IPS-11a (cell line): ENCODE measurements around the gene PGA3.
"Not testable (repeated sequence)": the region's sequence is repeated elsewhere in the genome, so short reads cannot be mapped to it uniquely, and the experiment has no call there.

Experiments used
- H3K4me3 ChIP-seq: one replicate; pipeline ENCODE4 v1.5.1; 2013; ENCODE audit warnings: low read depth, low read length, control low read depth

PGA3 gene

DNA sequence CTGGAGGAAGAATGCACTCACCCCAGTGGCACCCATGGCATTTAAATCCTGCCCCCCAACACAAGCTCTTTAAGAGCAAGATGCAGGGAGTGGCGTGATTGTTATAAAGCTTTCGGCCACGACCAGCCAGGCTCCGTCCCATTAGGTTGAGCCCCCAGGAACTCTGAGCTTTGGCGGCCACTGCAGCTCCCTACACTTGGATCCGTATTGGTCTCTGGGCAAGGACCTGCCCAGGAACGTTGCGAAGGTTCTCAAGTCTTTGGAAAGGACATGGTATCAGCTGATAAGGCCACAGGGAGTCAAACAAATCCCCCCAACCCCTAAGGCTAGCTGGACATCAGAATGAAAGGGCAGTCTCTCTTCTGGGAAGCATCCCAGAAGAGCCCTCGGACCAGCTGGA is 32.7 kb upstream of the PGA3 start:
- no peak overlapping the region for H3K4me3 ChIP-seq

- H3K4me3 ChIP-seq = no peak overlapping the region
Observed at GRCh38 chr11:61171907-61172306, 31.4 kb upstream of the PGA3 start.

DNA sequence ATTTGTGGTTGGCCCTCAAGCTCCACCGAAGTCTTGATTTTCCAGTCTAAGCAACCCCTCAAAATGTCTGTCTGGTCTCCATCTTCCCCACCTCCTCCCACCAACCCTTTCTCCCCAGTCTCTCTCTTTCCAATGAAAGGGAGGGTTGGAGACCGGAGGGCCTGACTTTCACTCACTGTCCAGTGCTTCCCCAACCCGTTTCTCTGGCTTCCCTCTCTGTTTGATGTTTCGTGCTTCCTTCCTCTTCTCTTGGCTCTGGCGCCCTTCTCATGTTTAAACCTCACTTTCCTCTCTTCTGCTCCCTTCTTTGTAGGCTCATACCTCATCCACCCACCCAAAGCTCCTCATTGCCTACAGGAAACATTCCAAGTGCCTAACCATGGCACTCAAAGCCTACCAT is 31.0 kb upstream of the PGA3 start:
- no peak overlapping the region for H3K4me3 ChIP-seq

GRCh38 chr11:61172888-61173287 is 30.4 kb upstream of the PGA3 start:
- H3K4me3 ChIP-seq = no peak overlapping the region

- H3K4me3 ChIP-seq = no peak overlapping the region
Observed at GRCh38 chr11:61173456-61173855, 29.9 kb upstream of the PGA3 start.

GRCh38 chr11:61174273-61174672 is 29.0 kb upstream of the PGA3 start:
- H3K4me3 ChIP-seq = no peak overlapping the region

GRCh38 chr11:61174949-61175348 is 28.4 kb upstream of the PGA3 start:
- H3K4me3 ChIP-seq = no peak overlapping the region

- no peak overlapping the region for H3K4me3 ChIP-seq
Observed at GRCh38 chr11:61176446-61176845, 26.9 kb upstream of the PGA3 start.

- H3K4me3 ChIP-seq = not testable (repeated sequence)
Observed at GRCh38 chr11:61180205-61180604, 23.1 kb upstream of the PGA3 start.

DNA sequence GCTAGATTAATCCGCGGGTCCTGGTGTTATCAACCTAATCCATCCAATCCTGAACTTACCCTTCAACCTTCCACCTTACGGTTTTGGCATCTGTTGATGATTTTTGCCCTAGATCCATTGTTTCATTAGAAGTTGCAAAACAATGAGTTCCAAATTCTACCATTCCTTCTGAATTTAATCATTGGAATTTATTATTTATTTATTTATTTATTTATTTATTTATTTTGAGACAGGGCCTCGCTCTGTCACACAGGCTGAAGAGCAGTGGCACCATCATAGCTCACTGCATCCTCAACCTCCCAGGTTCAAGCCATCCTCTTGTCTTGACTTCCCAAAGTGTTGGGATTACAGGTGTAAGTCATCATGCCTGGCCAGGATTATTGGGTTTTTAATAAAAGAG is 21.8 kb upstream of the PGA3 start:
- no peak overlapping the region for H3K4me3 ChIP-seq

GRCh38 chr11:61183645-61184044 is 19.7 kb upstream of the PGA3 start:
- H3K4me3 ChIP-seq = no peak overlapping the region

DNA sequence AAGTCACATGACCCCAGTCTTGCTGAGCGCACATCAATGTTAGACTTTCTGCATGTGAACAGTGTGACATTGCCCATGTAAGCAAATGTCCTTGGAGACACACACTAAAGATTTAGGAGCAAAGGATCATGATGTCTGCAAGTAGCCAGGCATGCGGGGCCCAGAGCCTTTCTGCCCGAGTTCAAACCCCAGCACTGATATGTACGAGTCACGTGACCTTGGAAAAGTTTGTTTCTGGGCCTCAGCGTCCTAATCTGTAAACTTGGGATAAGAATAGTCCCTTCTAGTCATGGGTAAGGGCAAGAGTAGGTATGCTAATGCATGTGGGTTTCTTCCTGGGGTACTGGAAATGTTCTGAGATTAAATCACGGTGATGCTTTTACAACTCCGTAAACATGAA is 16.8 kb upstream of the PGA3 start:
- H3K4me3 ChIP-seq = no peak overlapping the region

GRCh38 chr11:61187505-61188130 is 15.7 kb upstream of the PGA3 start:
- H3K4me3 ChIP-seq = no peak overlapping the region

DNA sequence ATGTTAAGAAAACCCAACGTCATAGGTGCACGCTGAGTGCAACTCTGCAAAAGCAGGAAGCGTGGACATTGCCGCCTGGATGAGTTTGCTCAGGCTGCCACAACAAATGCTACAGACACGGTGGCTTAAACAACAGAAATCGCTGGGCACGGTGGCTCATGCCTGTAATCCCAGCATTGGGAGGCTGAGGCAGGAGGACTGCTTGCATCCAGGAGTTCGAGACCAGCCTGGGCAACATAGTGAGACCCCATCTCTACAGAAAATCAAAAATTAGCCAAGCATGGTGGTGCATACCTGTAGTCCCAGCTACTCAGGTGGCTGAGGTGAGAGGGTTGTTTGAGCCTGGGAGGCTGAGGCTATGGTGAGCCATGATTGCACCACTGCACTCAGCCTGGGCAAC is 13.4 kb upstream of the PGA3 start:
- no peak overlapping the region for H3K4me3 ChIP-seq

DNA sequence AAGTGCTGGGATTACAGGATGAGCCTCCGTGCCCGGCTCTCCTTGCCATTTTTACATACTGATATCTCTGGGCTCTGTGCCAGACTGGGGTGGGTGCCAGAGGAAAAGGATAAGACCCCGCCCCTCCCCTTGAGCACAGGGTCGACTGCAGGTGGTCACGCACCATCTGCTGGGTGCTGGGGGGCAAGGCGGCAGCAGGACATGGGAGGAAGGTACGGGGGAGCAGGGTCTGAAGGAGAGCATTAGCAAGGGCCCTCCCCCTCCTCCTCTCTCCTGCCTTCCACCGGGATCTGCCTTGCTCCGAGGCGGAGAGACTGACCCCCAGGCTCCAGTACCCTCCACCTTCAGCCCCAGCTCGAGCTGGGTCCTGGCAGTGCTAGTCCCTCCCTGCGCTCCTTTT is 9.7 kb upstream of the PGA3 start:
- no peak overlapping the region for H3K4me3 ChIP-seq

GRCh38 chr11:61194169-61194671 is 9.1 kb upstream of the PGA3 start:
- no peak overlapping the region for H3K4me3 ChIP-seq

DNA sequence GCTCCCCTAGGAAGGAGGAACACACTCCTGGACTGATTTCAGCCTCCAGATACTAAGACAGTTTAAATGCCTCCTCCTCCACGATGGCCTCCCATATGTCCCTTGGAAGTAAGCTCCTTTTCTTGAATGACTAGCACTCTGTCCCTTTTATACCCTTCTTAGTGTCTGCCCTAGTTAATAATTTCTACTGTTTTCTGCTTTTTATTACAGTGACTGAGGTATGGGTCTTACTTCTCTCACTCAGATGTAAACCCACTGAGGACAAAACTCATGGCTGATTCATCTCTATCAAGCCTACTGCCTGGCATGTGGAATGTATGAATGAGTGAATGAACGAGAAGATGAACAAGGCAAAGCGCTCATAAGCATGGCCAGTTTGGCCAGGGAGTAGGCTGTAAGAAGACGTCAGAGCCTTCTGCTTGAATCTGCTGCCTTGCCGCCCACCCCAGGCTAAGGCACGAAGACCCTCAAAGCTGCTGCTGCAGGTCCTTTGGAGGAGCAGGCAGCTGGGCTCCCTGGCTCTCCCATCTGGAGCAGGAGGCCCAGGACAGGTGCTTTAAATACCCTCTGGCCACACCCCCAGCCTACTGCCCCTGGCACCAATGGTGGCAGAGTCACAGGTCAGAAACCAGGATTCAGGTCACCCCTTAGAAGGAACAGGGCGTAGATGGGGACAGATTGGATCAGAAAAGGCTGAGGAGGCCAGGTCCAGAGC is 8.2 kb upstream of the PGA3 start:
- no peak overlapping the region for H3K4me3 ChIP-seq

DNA sequence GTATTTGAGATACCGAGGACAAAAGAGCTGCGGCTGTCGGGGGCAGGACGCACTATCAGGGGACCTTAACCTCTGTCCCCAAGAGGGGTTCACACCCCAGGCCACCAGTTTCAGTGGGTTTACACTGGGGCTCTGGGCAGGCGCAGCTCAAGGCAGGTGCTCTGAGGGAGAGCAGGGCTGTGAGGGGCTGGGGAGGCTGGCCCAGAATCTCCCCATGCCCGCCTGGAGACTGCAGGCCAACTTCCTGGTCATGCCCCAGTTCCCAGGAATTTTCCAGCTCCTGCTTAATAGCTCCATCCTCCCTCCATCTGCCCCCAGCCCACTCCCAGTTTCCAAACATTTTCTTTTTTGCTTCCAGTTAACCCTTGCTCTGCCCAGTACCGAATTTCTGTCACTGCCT is 7.6 kb upstream of the PGA3 start:
- H3K4me3 ChIP-seq = no peak overlapping the region

DNA sequence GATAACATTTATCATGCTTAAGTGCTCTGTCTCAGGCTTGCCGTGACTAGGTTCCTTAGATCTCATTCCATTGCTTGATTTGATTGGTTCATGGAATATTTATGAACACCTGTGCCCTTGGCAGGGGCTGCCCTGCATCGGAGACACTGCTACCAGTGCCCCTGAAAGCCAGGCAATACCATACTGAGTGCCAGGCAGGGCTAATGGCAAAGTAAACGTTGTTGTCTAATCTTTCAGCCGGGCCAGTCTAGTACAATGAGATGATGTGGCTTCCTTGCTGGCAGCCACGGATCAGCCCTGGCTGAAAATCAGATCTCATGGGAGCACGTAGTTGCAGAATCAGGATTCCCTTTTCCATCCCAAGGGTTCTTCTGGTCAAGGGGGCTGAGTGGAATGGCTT is 5.0 kb upstream of the PGA3 start:
- no peak overlapping the region for H3K4me3 ChIP-seq

GRCh38 chr11:61198948-61199523 is 4.3 kb upstream of the PGA3 start:
- no peak overlapping the region for H3K4me3 ChIP-seq

- H3K4me3 ChIP-seq = no peak overlapping the region
Observed at GRCh38 chr11:61201476-61201875, 1.8 kb upstream of the PGA3 start.

DNA sequence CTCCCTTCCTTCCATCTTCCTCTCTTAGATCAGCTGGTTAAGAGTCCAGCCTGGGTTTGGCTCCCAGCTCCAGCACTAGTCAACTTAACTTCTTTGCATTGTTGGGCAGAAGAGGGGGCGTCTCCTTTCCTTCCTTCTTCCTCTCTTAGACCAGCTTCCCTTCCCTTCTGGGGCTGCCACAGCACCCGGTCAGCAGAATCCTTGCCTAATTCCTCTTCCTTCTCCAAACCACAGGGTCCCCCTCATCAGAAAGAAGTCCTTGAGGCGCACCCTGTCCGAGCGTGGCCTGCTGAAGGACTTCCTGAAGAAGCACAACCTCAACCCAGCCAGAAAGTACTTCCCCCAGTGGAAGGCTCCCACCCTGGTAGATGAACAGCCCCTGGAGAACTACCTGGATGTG is 558 bp downstream of the PGA3 start:
- H3K4me3 ChIP-seq = not testable (repeated sequence)
